NCI-H1105 (cell line): ENCODE results near the gene SNTG2.
"Not testable (repeated sequence)": the region's sequence is repeated elsewhere in the genome, so short reads cannot be mapped to it uniquely, and the experiment has no call there.

Source experiments
- DNase-seq: peaks from one replicate; lab custom pipeline; 2025; lab: John Stamatoyannopoulos, UW

Gene SNTG2

GRCh38 chr2:950080-950966 lies at the start of gene SNTG2:
TSS of gene SNTG2 (plus strand) at chr2:950849. CDS start at chr2:950997, 148 bp downstream.
- no peak for DNase-seq

- no peak for DNase-seq
Observed at GRCh38 chr2:902584-902983, 48.1 kb upstream of the SNTG2 start.

- DNase-seq = no peak
Observed at GRCh38 chr2:903223-903900, 47.3 kb upstream of the SNTG2 start.

- no peak for DNase-seq
Observed at GRCh38 chr2:904246-905024, 46.2 kb upstream of the SNTG2 start.

GRCh38 chr2:905091-905832 lies 45.4 kb upstream of the SNTG2 start:
- no peak for DNase-seq

- no peak for DNase-seq
Observed at GRCh38 chr2:905833-906140, 44.9 kb upstream of the SNTG2 start.

GRCh38 chr2:907706-908105 lies 42.9 kb upstream of the SNTG2 start:
- DNase-seq = no peak

GRCh38 chr2:908568-908967 lies 42.1 kb upstream of the SNTG2 start:
- DNase-seq = no peak

GRCh38 chr2:909764-910379 lies 40.8 kb upstream of the SNTG2 start:
- DNase-seq = not testable (repeated sequence)

GRCh38 chr2:910698-911097 lies 40.0 kb upstream of the SNTG2 start:
- no peak for DNase-seq

GRCh38 chr2:915979-916378 lies 34.7 kb upstream of the SNTG2 start:
- no peak for DNase-seq

- no peak for DNase-seq
Observed at GRCh38 chr2:916935-917334, 33.7 kb upstream of the SNTG2 start.

GRCh38 chr2:919672-920071 lies 31.0 kb upstream of the SNTG2 start:
- no peak for DNase-seq

- no peak for DNase-seq
Observed at GRCh38 chr2:920573-920972, 30.1 kb upstream of the SNTG2 start.

GRCh38 chr2:920999-921398 lies 29.6 kb upstream of the SNTG2 start:
- DNase-seq = no peak

GRCh38 chr2:922185-922584 lies 28.5 kb upstream of the SNTG2 start:
- no peak for DNase-seq

- no peak for DNase-seq
Observed at GRCh38 chr2:923832-924601, 26.6 kb upstream of the SNTG2 start.

GRCh38 chr2:924701-925100 lies 25.9 kb upstream of the SNTG2 start:
- DNase-seq = no peak

GRCh38 chr2:925309-925708 lies 25.3 kb upstream of the SNTG2 start:
- DNase-seq = no peak

GRCh38 chr2:925711-926110 lies 24.9 kb upstream of the SNTG2 start:
- DNase-seq = no peak

- no peak for DNase-seq
Observed at GRCh38 chr2:926259-926793, 24.3 kb upstream of the SNTG2 start.
